NCI-H2196 (cell line): Measurements from ENCODE around the gene LINGO4.

Experiments used
- DNase-seq: peaks from one replicate; lab custom pipeline; 2025; ENCODE audit not compliant: unreplicated experiment; lab: John Stamatoyannopoulos, UW

The LINGO4 gene

GRCh38 chr1:151805066-151805820 lies at the start of gene LINGO4:
TSS of gene LINGO4 (minus strand) at chr1:151805419. CDS start at chr1:151802704, 2,715 bp downstream.
- DNase-seq, result no peak

GRCh38 chr1:151854658-151855057 lies 49.4 kb upstream of the LINGO4 start:
- DNase-seq, result no peak

GRCh38 chr1:151853411-151853943 lies 48.3 kb upstream of the LINGO4 start, which contains the start of gene THEM5:
TSS of gene THEM5 (minus strand) at chr1:151853712. CDS start at chr1:151853565, 147 bp downstream.
- DNase-seq, result no peak

GRCh38 chr1:151852733-151853132 lies 47.5 kb upstream of the LINGO4 start:
- no peak for DNase-seq

GRCh38 chr1:151851886-151852285 lies 46.7 kb upstream of the LINGO4 start:
- DNase-seq, result no peak

- DNase-seq, result no peak
Observed at GRCh38 chr1:151849871-151850270, 44.7 kb upstream of the LINGO4 start.

- no peak for DNase-seq
Observed at GRCh38 chr1:151849126-151849525, 43.9 kb upstream of the LINGO4 start.

GRCh38 chr1:151847867-151848596 lies 42.8 kb upstream of the LINGO4 start:
- no peak for DNase-seq

GRCh38 chr1:151846686-151847237 lies 41.5 kb upstream of the LINGO4 start:
- no peak for DNase-seq

GRCh38 chr1:151846062-151846568 lies 40.9 kb upstream of the LINGO4 start:
- DNase-seq, result no peak

- no peak for DNase-seq
Observed at GRCh38 chr1:151843398-151843797, 38.2 kb upstream of the LINGO4 start.

- no peak for DNase-seq
Observed at GRCh38 chr1:151841141-151841540, 35.9 kb upstream of the LINGO4 start.

GRCh38 chr1:151840421-151840820 lies 35.2 kb upstream of the LINGO4 start:
- no peak for DNase-seq

GRCh38 chr1:151839457-151840403 lies 34.5 kb upstream of the LINGO4 start, which contains the start of gene C2CD4D:
TSS of gene C2CD4D (minus strand) at chr1:151839820. CDS start at chr1:151838989, 831 bp downstream.
- peak; percentile 88 for DNase-seq

GRCh38 chr1:151839082-151839412 lies 33.8 kb upstream of the LINGO4 start:
- no peak for DNase-seq

GRCh38 chr1:151838222-151839081 lies 33.2 kb upstream of the LINGO4 start:
- no peak for DNase-seq

- DNase-seq, result no peak
Observed at GRCh38 chr1:151837884-151838221, 32.6 kb upstream of the LINGO4 start.

GRCh38 chr1:151837197-151837596 lies 32.0 kb upstream of the LINGO4 start:
- no peak for DNase-seq

- no peak for DNase-seq
Observed at GRCh38 chr1:151835596-151835995, 30.4 kb upstream of the LINGO4 start.

- DNase-seq, result no peak
Observed at GRCh38 chr1:151834239-151834638, 29.0 kb upstream of the LINGO4 start.
